NOMO-1 treated with dmso at 0.1 percent for 144 hours (cell line): ENCODE data around the gene FFAR1.

Source experiments
- DNase-seq: peaks from one replicate; lab custom pipeline; 2025; ENCODE audit not compliant: unreplicated experiment; lab: John Stamatoyannopoulos, UW

FFAR1 gene

GRCh38 chr19:35388277-35389054, 40.8 kb downstream of the FFAR1 start:
- no peak for DNase-seq

GRCh38 chr19:35389192-35389861, 41.6 kb downstream of the FFAR1 start:
- DNase-seq = no peak

DNA sequence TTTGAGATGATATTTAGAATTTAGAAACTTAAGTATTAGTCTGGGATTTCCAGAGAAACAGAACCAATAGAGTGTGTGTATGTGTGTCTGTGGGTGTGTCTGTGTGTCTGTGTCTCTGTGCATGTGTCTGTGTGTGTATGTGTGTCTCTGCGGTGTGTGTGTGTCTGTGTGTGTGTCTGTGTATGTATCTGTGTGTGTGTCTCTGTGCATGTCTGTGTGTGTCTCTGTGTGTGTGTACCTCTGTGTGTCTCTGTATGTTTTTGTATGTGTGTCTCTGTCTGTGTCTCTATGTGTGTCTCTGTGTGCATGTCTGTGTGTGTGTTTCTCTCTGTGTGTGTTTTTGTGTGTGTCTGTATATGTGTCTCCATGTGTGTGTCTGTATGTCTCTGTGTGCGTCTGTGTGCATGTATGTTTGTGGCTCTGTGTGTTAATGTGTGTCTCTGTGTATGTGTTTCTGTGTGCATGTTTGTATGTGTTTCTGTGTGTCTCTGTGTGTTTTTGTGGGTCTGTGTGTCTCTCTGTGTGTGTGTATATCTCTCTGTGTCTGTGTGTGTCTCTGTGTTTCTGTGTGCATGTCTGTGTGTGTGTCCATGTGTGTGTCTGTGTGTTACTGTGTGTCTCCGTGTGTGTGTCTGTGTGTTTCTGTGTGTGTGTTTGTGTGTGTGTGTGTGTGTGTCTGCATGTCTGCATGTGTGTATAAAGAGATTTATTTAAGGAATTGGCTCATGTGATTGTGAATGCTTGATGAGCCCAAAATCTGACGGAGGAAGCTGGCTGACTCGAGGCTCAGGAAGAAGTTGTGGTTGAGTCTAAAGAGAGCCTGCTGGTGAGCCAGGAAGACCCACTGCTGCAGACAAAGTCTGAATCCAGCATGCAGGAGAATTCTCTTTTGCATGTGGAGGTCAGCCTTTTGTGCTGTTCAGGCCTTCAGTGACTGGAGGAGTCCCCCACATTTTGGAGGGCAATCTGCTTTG, 45.3 kb downstream of the FFAR1 start:
- DNase-seq = no peak

DNA sequence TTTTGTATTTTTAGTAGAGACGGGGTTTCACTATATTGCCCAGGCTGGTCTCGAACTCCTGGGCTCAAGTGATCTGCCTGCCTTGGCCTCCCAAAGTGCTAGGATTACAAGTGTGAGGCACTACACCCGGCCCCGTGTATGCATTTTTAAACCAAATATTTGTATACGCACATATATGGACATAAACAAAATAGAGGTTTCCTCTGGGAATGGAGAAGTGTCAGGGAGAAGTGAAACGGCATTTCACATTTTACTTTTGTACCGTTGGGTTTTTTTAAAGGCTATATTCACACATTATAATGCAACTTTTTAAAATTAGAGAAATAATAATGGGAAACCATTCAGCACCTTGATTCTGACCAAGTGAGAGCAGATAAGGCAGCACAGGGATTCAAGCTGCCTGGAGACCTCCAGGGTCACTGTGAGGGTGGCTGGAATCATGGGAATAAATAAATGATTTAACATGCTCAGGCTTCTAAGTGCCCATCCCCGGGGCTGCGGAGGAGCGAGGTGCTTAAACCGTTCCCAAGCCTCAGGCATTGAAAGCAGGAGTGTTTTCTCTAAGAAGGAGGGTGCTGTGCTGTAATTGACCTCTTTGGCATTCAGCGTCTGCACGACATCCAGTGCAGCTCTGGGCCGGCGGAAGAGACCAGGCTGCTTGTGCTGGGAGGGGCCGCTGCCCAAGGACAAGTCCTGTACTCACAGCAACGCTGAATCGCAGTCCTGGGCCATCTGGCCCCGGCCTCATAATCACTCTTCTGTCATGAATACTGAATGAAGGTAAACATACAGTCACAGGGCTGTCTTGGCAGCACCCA, 47.9 kb downstream of the FFAR1 start:
- no peak for DNase-seq

- no peak for DNase-seq
Observed at GRCh38 chr19:35396240-35396885, 48.7 kb downstream of the FFAR1 start.

GRCh38 chr19:35397064-35397463, 49.4 kb downstream of the FFAR1 start:
- no peak for DNase-seq
